GM21825 (cell line): ENCODE data around the gene APOBEC2.

ENCODE experiments used
- ATAC-seq: cut with Tn5 transposase; IDR thresholded peaks from one replicate; pipeline ENCODE4 v1.9.1; 2021; ENCODE audit warnings: mild to moderate bottlenecking, moderate library complexity; ENCODE audit not compliant: unreplicated experiment

Gene APOBEC2

GRCh38 chr6:41037107-41037900, 15.7 kb upstream of the APOBEC2 start:
- ATAC-seq, result no peak

- ATAC-seq, result no peak
These were observed 14.8 kb upstream of the APOBEC2 start for GRCh38 chr6:41038205-41038604.

DNA sequence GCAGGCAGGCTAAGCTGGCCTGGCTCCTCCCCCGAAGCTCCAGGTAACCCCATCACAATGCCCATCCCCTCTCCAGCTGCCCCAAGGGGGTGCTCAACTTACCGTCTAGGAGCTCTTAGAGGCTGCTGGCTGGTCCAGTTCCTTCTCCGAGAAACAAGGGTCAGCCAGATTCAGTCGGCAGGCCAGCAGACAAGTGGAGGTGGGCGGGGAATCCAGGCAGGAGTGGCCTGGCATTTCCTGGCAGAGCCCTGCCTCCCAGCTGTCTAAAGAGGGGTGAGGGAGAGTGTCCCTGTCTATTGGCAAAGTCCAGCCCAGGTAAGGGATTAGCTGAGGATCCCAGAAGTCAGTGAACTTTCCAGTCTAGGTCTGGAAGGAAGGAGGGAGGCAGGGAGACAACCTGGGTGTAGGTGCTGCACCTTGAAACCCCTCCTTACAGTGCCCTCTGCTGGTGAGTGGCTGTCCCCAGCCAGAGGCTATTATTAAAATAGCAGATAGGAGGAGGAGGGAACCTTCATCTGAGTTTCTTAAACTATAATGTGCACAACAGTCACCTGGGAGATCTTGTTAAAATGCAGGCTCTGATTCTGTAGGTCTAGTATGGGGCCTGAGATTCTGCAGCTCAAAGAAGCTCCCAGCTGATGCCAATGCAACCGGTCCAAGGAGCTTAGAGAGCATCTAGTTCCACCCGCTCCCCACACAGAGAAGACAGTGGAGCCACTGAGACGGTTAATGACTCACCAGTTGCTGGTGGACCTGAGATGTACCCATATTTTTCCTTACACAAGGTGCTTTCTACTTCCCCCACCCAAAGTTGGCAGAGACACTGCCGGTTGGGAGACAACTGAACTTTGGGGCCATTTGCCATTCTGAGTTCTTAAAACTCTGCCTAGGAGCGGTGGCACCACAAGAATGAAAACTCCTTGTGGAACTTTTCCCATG, 13.7 kb upstream of the APOBEC2 start, which contains the start of gene UNC5CL:
UNC5CL (minus strand) TSS at position 162 of the 939 bp plus-strand sequence. CDS start 4,147 bp downstream, outside the sequence.
- ATAC-seq, result no peak

DNA sequence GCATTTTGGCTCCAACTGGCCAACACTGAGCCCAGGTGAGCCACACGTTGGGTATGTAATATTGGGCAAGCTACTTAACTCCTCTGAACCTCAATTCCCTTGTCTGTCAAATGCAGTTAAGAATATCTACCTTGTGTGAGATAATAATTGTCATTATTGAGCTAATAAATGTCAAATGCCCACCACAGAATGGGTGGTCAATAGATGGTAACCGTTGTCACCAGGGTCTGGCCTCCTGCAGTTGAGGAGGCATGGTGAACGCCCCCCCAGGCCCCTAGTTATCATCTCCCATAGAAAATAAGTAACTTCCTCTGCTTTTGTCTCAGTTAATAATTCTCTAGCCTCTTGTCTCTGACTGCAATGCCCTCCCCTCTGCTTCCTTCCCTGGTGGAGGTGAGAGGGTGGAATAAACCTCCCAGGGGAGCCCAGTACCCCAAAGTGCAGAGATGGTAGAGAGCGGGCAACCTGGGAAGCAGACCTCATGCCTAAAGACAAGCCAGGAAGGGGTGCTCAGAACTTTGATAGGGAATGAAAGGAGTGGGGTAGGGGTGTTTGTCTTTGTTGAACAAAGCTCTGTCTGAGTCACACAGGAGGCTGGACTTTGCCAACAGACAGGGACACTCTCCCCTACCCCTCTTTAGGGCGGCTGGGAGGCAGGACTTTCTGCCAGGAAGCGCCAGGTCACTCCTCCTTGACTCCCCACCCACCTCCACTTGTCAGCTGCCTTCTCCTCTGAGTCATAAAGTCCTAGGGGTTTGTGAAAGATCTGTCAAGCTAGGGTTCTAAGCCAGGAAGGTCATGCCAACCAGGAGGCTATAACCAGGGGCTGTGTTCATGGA, 12.7 kb upstream of the APOBEC2 start:
- no peak for ATAC-seq

DNA sequence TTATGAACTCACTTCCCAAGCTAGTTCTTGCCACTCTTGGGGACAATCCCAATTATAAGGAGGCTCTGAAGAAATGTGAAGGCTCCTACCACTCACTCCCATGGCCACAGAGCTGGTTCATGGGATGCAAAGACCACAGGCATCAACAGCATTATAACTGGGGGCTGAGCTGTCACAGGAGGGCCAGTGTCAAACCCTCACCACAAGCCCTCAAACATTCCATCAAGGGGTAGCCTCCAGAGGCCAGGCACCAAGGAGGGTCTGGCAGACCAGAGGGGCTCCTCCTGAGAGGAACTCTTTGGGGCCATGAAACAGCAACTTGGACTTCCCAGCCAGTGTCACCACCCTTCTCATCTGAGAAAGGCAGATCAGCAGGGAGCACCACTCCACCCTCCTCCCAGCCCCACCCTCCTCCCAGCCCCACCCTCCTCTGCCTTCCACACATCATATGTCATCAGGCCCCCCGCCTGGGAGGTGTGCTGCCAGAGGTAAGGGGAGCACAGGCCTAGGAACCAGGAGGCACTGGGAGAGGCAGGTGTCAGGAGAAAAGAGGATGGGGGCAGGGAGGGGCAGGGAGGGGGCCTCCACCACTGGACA, 12.0 kb upstream of the APOBEC2 start:
- no peak for ATAC-seq

DNA sequence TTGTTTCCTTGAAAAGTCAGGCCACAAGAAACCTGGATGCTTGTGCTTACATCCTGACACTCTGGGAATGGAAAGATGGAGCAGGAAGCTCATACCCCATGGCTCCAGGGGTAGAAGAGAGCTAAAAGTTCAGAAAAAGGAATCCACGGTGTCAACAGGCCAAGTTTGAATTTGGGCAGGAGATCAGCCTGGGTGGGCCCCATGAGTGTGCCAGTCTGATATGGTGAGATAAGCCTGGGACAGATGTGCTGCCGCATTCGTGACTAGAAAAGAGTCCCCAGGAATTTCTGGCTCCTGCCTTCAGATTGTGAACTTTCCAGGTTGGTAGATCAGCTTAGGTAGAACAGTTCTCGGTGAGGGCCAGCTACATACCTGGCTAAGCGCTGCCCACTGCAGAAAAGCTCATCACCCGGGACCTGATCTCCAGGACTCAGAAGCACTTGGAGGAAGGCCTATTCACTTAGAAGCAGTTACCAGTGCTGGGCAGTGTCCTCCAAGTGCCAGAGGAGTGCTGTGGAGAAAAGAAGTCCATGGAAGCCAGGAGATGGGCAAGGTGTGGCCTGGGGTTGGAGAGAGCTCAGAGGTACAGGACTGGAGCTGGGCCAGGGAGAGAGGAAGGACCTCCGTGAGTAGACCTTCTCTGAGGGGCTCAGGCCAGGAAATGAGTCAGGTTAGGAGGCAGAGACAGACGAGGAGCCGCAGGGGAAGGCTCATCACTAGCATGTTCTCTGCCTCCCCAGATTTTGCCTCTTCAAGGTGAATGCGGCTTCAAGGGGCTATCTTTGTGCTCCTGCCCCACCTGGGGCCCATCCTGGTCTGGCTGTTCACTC, 10.6 kb upstream of the APOBEC2 start, which contains the start of gene TSPO2:
TSPO2 (plus strand) TSS at position 242 of the 830 bp plus-strand sequence; CDS start at position 761, 519 bp downstream.
- no peak for ATAC-seq

DNA sequence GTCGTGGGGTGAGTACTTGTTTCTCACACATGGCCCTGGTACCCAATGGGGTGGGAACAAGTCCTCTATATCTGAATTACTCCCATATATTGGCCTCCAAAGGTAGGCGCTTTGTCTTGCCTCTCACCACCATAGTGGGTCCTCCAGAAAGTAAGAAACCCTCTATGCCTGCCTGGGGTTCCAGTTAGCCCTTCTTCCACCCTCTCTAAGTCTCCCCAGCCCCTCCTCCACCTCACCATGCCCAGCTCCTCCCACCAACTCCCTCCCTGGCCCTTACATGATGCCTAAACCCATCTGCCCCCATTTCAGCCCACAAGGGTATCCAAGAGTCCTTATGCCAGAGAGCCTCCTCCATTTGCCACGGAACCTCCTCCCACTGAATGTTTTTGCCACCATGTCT, 9.9 kb upstream of the APOBEC2 start:
- ATAC-seq, result no peak

GRCh38 chr6:41045664-41046063, 7.3 kb upstream of the APOBEC2 start:
- ATAC-seq, result no peak

DNA sequence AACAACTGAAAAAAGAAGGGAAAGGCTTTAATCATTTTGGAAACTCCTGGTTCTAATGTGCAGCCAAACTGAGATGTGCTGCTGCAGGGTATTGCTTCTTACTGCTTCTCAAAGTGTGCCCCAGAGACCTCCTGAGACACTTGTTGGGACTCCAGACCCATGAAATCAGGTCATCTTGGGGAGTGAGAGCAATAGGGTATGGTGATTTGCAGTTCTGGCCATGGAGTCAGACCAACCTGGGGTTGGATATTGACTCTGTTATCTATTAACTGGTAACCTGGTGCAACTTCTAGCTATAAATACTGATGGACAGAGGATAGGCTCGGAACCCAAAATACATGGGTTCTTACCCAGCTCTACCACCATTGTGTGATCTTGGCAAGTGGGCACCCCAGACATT, 6.9 kb upstream of the APOBEC2 start:
- no peak for ATAC-seq

- no peak for ATAC-seq
These were observed 5.7 kb upstream of the APOBEC2 start for GRCh38 chr6:41047306-41047705.

- ATAC-seq, result no peak
These were observed 5.0 kb upstream of the APOBEC2 start for GRCh38 chr6:41047745-41048732.

DNA sequence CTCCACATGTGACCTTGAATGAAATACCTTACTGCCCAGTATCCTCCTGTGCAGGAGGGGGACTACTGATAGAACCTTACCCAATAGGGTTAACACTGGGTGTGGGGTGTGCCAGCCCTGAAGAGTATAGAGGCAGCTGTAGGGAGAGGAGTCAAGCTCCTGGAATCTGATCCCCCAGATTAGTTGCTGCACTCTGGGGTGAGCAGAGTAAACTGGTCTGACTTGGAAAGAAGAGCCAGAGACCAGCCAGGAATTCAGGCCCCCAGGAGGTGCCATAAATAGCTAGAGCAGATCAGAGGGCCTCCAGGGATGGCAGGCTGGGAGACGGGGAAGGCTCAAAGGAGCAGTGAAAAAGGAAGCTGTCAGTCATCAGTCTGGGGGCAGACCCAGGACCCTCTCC, 3.5 kb upstream of the APOBEC2 start:
- ATAC-seq, result no peak

DNA sequence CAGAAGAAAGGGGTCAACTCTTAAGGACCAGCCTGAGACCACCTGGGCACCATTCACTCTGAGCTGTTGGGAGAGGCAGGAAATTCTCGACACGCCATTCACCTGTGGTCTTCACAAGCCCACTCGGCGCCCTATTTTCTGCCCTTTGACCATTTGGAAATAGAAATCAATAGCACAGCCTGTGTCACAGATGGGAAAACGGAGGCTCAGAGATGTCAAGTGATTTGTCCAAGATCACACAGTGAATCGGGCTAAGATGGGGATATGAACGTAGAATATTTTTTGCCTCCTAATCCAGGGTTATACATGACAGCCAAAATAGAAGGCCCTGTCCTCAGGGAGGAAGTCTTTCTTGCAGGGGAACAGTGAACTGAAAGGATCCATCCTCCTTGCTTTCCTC, 3.0 kb upstream of the APOBEC2 start:
- no peak for ATAC-seq

DNA sequence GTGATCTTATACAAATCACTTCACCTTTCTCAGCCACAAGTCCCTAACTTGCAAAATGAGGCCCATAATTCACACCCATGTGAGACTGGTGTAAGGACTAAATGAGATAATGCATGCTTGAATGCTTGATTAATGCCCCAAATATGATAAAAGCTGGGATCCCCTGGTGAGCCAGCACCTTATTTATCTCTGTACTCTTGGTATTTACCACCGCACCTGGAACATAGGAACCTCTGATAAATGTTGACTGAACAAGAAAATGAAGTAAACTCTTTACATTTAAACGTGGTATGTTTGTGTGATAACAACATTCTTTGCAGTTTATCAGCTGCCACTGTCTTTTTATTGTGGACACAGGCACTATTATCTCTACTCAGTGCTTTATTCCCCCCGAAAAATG, 2.5 kb upstream of the APOBEC2 start:
- no peak for ATAC-seq

DNA sequence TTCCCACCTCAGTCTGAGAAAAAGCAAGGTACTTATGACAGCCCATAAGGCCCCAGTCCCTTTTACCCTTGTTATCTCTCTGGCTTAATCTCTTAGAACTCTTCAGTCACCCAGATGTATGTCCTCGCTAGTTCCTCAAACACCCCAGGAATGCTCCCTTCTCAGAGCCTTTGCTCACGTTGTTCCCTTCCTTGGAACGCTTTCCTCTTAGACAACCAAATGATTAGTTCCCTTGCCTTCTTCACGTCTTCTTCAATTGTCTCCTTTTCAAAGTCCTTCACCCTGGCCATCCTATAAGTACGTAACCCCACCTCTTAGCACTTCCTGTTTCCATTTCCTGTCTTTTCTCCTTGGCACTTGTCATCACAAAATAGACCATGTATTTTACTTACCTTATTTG, 1.1 kb upstream of the APOBEC2 start:
- ATAC-seq, result no peak

DNA sequence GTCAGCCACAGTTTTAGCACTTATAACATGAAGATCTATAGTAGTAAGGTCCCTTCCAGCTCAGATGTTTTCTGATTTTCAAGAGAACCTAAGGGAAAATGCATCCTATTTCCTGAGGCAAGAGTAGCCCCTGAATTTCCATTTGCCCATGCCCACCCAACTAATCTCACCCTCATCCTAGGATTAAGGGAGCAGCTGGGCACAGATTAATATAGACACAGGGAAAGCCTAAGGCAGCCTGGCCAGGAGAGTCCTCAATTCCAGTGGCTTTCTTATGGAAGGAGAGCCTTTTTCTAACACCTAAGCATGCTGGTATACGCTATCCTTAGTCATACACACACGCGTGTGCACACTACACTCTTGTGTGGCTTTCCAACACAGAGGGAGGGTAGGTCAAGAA, 1.5 kb downstream of the APOBEC2 start:
- ATAC-seq, result no peak

DNA sequence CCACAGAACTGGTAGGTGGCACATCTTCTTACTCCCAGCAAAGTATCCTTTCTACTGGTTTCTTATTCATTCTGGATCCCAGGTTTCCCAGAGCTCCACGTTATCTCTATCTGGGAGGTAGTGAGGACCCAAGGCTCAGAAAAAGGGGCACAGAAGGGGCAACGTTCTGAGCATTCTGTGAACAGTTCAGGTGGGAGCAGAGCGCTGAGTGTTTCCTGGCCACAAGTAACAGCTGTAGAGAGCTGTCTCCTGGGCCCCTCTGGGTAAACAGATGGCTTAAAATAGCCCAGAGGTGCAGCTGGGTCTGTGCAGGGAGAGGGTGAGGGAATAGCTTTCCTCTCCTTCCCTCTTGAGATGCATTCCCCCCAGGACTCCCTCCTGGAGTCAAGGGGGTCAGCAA, 2.1 kb downstream of the APOBEC2 start:
- ATAC-seq, result no peak

GRCh38 chr6:41056768-41057490, 3.9 kb downstream of the APOBEC2 start:
- ATAC-seq, result no peak
